AG04449 (cell line): Measurements from ENCODE around the gene RAC3.

Experiments used
- CTCF ChIA-PET: fragments of 350-600 bp; formaldehyde crosslinking; extraction: SDS; loops from one replicate; lab custom pipeline; 2021; ENCODE audit warnings: antibody characterized with exemption; lab: Yijun Ruan, JAX
- POLR2A ChIA-PET: fragments of 400-600, 350-600 bp; formaldehyde crosslinking; extraction: SDS; loops from one replicate; lab custom pipeline; 2020; ENCODE audit warnings: antibody characterized with exemption, inconsistent platforms; lab: Yijun Ruan, JAX
- DNase-seq: peaks from one replicate; pipeline ENCODE4 v3.0.0-alpha.2; 2010; ENCODE audit warnings: low read depth, low spot score
- H3K4me3 ChIP-seq: 2 replicates; pipeline ENCODE4 v1.5.1; 2011; ENCODE audit warnings: low read depth, mild to moderate bottlenecking, control low read depth, low read length
- TF ChIP-seq, protein P1 (sequence below): IDR thresholded peaks from one replicate; pipeline ENCODE4 v1.5.1; 2011; ENCODE audit warnings: mild to moderate bottlenecking, moderate library complexity, low read length, control low read depth, inconsistent platforms; ENCODE audit not compliant: insufficient read depth; ENCODE audit errors: missing control alignments

The RAC3 gene

DNA sequence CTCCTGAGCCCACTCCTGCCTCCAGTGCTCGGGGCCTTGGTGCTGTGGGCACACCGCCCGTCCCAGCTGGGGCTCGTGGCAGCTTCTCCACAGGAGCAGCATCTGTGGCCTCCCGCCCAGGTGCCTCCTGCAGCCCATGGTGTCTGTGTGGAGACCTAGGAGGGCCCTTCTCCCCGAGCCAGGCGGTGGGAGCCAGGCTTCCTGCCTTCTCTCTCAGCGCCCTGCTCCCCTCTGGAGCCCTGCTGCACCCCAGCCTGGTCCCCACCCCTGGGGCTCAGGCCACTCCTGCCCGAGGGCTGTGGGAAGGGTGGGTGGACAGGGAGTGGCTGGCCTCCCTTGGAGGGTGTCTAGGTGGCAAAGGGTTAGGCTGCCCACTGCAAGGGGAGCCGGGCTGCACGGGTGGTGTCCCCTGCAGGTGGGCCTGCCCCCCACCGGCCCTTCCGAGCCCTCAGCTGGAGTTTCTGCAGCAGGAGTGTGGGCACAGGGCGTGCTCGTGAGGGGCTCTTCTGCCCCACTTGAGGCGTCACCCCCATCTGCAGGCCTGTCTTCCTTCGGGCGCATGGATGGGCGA is 19.8 kb upstream of the RAC3 start:
- no peak overlapping the region for H3K4me3 ChIP-seq
- ChIA-PET CTCF (interaction anchor here (3.0 to 5.3 kb wide), 2 partner anchors 9 to 52 kb away, joined by 12 to 46 read pairs; partner anchors contain the start of genes CENPX and LRRC45), POLR2A (no interaction called here)
- DNase-seq = no peak
- TF ChIP-seq, protein P1, sequence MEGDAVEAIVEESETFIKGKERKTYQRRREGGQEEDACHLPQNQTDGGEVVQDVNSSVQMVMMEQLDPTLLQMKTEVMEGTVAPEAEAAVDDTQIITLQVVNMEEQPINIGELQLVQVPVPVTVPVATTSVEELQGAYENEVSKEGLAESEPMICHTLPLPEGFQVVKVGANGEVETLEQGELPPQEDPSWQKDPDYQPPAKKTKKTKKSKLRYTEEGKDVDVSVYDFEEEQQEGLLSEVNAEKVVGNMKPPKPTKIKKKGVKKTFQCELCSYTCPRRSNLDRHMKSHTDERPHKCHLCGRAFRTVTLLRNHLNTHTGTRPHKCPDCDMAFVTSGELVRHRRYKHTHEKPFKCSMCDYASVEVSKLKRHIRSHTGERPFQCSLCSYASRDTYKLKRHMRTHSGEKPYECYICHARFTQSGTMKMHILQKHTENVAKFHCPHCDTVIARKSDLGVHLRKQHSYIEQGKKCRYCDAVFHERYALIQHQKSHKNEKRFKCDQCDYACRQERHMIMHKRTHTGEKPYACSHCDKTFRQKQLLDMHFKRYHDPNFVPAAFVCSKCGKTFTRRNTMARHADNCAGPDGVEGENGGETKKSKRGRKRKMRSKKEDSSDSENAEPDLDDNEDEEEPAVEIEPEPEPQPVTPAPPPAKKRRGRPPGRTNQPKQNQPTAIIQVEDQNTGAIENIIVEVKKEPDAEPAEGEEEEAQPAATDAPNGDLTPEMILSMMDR = no peak

DNA sequence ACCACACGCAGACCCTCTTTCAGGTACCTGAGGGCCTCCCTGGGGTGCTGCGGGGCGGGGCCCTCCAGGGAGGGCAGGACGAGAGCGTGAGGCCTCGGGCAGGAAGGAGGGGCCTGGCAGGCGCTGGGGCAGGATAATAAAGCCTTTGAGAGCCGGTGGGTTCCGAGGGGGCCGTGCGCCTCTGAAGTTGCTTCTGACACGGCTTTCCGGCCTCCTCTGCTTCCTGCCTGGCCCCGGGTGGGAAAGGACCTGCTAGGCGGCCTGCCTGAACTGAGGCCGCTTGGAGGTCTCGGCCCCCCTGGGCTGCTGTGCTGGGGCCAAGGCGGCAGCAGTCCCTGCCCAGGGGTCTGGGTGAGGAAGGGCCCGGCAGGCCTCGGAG is 19.2 kb upstream of the RAC3 start:
- CTCF ChIA-PET = interaction anchor here (1.3 to 5.3 kb wide), 2 partner anchors 8 to 53 kb away, joined by 6 to 46 read pairs; partner anchors contain the start of genes CENPX and LRRC45
- TF ChIP-seq, protein P1 = no peak
- POLR2A ChIA-PET = interaction anchor here (0.7 kb wide), 1 partner anchor 8 kb away, joined by 4 read pairs; no protein-coding TSS in a partner anchor
- no peak overlapping the region for H3K4me3 ChIP-seq
- no peak for DNase-seq

DNA sequence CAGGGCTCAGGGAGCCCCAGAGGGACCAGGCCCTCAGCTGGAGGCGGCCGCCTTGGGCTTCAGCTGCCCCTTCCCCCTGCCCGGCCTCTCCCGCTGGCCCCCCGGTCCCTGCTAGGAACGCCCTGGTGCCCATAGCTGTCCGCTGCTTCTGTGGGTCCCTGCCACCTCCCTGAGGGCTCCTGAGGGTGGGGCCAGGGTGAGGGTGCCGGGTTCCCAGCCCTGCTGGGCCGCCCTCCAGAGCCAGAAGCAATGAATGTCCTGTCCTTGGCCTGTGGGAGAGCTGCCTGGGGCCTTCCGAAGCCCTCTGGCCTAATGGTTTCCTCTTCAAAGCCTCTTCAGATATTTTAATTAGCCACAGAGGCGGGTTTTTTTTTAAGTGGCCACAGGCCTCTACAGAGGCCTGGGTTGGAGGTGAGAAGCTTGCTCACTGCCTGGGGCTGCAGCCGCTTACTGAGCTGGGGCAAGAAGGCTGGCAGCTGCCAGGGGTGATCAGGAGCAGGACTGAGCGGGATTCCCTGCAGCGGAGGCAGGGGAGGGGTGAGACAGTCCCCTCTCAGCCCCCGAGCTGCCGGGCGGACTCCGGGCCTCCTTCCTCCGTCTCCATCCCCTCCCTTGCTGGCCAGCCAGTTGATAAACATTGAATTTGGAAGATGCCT is 18.7 kb upstream of the RAC3 start:
- ChIA-PET CTCF (interaction anchor here (0.6 to 5.3 kb wide), 4 partner anchors 8 to 53 kb away, joined by 3 to 46 read pairs (median 4); partner anchors contain the start of genes CENPX and LRRC45), POLR2A (interaction anchor here (0.7 kb wide), 1 partner anchor 9 kb away, joined by 4 read pairs; no protein-coding TSS in a partner anchor)
- DNase-seq = no peak
- H3K4me3 ChIP-seq = no peak overlapping the region
- TF ChIP-seq, protein P1 = no peak

DNA sequence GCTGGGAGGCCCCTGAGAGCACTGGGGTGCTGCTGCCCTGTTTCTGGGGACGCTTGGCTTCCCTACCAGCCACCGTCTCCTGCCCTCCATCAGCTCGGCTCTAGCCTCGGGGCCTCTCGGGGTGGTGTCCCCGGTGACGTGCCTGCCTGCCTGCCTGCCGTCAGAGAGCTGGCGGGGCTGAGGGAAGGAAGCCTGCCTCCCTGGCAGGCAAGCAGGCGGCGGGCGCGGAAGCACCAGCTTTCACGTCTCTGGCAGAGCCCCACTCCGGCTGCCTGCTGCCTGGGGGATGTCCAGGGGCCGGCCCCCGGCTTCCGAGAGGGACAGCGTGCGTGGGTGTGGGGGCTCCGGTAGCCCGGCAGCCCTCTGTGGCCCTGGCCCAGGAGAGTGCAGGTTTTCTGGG is 18.1 kb upstream of the RAC3 start:
- DNase-seq = no peak
- CTCF ChIA-PET = interaction anchor here (0.6 to 5.3 kb wide), 4 partner anchors 7 to 54 kb away, joined by 3 to 46 read pairs (median 4); partner anchors contain the start of genes CENPX and LRRC45
- POLR2A ChIA-PET = no interaction called here
- H3K4me3 ChIP-seq = no peak overlapping the region
- TF ChIP-seq, protein P1 = no peak

DNA sequence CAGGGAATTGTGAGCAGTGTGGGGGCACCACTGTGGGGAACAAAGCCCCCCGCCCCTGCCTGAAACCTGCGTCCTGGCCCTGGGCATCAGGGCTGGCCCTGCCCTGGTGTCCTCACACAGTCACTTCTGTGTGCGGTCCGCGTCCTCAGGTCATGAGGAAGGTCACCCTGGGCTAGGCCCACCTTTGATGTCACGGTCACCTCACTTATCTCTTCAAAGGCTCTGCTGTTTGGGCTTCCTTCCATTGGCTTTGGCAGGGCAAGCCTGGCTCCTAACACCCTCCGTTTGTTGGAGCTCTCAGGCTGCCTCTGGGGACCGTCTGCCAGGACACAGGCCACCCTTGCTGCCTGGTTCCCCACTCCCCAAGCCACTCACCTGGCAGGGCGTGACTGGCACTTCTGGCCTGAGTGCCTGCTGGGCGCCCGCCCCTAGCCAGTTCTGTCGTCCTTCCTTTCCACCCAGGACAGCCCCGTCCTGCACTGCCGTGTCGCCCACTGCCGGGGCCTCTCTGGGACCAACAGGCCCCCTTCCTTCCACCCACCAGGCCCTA is 17.6 kb upstream of the RAC3 start:
- POLR2A ChIA-PET = no interaction called here
- CTCF ChIA-PET = interaction anchor here (1.0 to 10.7 kb wide), 3 partner anchors 16 to 52 kb away, joined by 3 to 290 read pairs (median 8); partner anchors contain the start of gene NOTUM
- TF ChIP-seq, protein P1 = no peak
- H3K4me3 ChIP-seq = no peak overlapping the region
- DNase-seq = no peak

DNA sequence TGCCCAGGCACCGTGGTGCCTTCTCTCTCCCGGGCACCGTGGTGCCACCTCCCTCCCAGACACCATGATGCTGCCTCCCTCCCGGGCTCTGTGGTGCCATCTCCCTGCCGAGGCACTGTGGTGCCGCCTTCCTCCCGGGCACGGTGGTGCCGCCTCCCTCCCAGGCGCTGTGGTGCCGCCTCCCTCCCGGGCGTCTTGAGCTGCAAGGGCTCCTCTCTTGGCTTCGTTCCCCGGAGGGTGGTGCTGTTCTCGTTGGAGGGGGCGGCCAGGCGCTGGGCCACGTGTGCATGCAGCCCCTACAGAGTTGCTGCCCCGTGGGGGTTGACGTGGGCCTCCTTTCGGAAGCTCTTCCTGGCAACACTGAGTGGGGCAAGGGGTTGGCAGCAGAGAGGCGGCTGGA is 17.0 kb upstream of the RAC3 start:
- DNase-seq = no peak
- CTCF ChIA-PET = interaction anchor here (1.0 to 10.7 kb wide), 3 partner anchors 16 to 52 kb away, joined by 3 to 290 read pairs (median 8); partner anchors contain the start of gene NOTUM
- TF ChIP-seq, protein P1 = no peak
- POLR2A ChIA-PET = no interaction called here
- no peak overlapping the region for H3K4me3 ChIP-seq
